Glomerular visceral epithelial cell (primary cell): Measurements from ENCODE around the gene MSI2.

Source experiments
- DNase-seq: peaks from one replicate; pipeline ENCODE4 v3.0.0-alpha.2; 2016; ENCODE audit errors: extremely low spot score

MSI2 gene

GRCh38 chr17:57541049-57541448, 284.7 kb downstream of the MSI2 start:
- DNase-seq = no peak

DNA sequence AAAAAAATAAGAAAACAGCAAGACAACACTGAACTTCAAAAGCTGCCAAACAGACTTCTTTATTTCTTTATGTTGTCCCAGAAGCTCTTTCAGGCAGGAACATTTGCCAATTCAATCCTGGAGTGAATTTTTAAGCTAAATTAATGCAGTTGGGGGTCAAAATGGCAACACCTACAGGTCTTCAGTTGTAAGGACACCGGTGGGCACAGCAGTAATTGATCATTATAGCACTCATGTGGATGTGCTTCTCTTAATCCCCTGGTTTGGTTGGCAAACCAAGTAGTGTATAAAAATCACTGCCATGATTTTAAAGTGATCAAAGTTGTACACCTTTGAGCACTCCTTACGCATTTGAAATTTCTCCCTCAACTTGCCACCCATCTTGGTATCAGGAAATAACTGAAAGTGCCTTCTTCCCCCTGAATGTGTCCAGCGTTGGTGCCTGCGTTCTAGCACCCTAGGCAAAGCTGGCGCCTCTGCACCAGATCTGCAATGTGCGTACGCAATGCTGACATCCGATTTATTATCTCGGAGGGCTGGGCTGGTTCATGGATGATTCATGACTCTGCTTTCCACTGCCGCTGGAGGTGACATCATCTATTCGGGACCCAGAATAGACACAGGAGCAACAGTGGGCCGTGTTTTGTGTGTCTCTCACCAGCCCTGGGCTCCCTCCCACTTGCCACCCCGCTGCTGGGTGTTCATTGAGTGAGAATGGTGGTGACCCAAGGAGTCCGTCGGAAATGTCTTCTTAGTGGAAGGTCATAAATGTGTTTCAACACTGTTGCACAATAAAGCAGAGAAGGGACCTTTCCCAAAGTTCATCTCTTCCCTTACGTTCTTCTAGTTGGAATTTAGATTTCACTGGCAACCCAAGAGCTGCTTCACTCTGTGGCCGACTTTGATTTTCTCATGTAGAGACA, 285.4 kb downstream of the MSI2 start:
- DNase-seq = no peak

DNA sequence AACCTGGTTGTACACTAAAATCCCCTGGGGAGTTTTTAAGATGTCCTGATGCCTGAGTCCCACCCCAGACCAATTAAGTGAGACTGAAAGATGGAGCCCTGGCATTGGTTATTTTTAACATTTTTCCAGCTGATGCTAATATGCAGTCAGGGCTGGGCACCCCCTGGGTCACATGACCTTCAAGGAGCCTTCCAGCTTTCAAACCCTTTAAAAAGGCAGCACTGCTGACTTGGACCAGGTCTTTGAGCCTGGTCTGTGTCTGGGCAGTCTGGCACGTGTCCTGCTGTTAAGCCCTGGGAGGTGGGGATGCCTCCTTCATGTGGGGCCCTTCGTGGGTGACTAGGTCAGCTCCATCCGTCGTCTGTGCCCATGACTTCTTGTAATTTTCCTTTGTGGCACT, 286.2 kb downstream of the MSI2 start:
- DNase-seq = no peak

GRCh38 chr17:57543230-57543629, 286.9 kb downstream of the MSI2 start:
- no peak for DNase-seq

DNA sequence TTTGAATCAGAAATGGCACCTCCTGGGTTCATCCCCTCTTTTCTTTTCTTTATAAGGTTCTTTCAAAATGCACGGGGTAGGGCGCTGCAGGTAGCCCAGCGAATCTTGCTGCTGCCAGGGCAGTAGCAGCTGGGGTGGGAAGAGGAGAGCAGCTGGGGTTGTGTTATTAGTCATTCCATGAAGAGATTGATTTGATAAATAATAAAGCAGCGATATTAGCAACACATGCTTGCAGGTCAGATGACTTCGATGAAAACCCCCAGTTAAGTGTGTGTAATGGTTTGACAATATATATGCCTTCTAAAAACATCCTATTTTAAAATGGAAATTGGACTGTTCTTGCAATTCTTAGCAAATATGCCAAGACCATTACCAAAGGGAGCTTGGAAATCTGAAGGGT, 288.1 kb downstream of the MSI2 start:
- no peak for DNase-seq

DNA sequence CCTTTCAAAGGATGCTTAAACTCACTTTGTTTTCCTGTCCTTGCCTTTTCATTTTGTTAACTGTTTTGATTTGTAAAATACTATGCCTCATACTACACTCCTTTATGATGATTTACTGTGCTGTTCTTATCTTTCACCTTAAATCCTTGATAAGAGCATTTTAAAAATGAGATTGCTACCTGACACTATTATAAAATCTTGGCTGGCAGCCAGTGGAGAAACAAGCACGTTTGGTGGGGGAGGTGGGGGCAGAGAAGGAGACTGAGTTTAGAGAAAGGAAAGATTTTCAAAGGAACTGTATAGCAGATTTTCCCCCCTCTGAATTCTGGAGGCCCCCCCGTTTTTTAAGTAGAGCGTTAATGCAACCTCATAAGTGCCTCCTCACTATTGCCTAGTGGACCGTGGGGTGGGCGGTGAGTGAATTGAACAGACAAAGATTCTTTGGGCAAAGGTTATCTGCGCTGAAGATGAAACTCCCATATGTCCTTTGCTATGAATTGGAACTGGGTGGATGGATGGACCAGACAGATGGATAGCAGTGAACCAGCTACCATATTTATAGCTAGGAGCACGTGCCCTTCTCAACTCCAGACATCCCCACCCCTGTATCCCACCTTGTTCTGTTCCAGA, 288.6 kb downstream of the MSI2 start:
- DNase-seq = no peak

DNA sequence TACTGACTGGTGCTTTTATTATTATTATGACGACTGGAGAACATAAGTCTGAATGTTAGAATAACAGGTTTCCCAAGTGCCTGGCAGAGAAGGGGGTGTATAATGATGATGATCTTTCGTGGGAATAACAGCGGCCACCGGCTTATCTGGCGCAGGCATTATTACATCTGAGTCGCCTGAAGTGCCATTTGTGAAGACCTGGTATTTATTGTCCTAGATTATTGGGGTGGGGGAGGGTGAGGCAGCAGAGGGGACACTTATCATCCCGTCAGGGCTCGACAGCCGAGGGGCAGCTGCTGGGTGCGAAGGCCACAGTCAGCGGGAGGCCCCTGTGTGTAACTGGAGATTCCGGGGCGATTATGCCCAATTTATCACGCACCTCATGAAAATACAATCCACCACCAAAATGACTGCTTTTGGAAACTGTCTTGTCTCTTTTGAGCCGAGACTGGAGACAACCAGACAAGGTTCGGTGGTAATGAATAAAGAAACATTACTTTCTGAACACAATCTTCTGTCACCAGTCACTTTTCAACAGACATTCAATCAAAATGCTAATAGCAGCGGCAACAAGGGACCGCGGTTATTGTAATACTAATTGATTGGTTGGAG, 289.5 kb downstream of the MSI2 start:
- DNase-seq = no peak

GRCh38 chr17:57548421-57549410, 292.4 kb downstream of the MSI2 start:
- DNase-seq = peak; percentile 16

DNA sequence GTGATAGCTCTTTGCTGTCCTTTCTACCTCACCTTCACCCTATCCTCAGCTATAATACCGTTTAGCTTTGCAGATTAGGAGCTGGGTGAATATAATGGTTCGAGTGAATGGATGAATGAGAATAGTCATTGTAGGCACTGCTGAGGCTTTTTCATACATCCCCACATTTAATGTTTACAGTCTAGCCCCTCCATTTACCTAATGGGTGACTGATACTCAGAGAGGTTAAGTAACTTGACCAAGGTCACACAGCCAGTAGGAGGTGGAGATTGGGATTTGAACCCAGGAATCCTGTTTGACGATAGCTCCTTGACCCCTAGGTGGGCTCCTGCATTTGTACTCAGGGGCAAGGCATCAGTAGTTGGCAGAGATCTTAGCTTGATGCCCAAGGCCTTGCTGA, 293.1 kb downstream of the MSI2 start:
- no peak for DNase-seq

GRCh38 chr17:57550016-57550415, 293.7 kb downstream of the MSI2 start:
- no peak for DNase-seq

- no peak for DNase-seq
Observed at GRCh38 chr17:57550668-57551315, 294.5 kb downstream of the MSI2 start.

- DNase-seq = no peak
Observed at GRCh38 chr17:57551321-57552079, 295.2 kb downstream of the MSI2 start.

- DNase-seq = no peak
Observed at GRCh38 chr17:57552114-57552624, 295.8 kb downstream of the MSI2 start.

GRCh38 chr17:57553526-57553925, 297.2 kb downstream of the MSI2 start:
- no peak for DNase-seq

GRCh38 chr17:57553991-57554825, 297.9 kb downstream of the MSI2 start:
- DNase-seq = peak; percentile 7

- no peak for DNase-seq
Observed at GRCh38 chr17:57554826-57555635, 298.7 kb downstream of the MSI2 start.

- no peak for DNase-seq
Observed at GRCh38 chr17:57555636-57556175, 299.4 kb downstream of the MSI2 start.

DNA sequence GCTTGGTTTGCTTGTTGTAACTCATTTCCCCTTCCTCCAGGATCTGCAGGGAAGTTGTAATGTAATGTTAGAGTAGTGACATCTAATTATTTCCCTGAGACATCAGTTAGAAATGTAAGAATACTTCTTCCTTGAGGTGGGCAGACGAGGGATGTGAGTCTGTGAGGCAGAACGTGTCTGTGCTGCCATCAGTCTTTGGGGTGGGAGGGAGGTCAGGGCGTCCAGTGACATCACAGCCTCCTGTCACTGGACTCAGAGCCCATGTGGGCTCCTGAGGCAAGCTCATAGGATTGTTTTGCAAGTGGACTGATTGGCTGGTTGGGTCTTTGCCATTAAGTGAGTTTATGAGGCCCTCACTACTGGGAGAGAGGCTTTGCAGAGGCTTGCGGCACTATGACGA, 300.0 kb downstream of the MSI2 start:
- no peak for DNase-seq
